HEK293 (cell line): ENCODE results near the gene CECR2.

Experiments used
- CTCF ChIA-PET: fragments of 350-600 bp; formaldehyde crosslinking; extraction: SDS; loops from one replicate; lab custom pipeline; 2021; ENCODE audit warnings: antibody characterized with exemption; lab: Yijun Ruan, JAX
- POLR2A ChIA-PET: fragments of 300-600 bp; formaldehyde crosslinking; extraction: SDS; loops from one replicate; lab custom pipeline; 2020; ENCODE audit warnings: antibody characterized with exemption, inconsistent platforms; lab: Yijun Ruan, JAX
- H3K27ac ChIP-seq: fragments of 200-500 bp; sonication (Bioruptor generic); 2 replicates; pipeline ENCODE4 v1.5.1; 2014; ENCODE audit warnings: low read depth, low read length, control low read depth, inconsistent platforms; ENCODE audit errors: extremely low read depth
- H3K36me3 ChIP-seq, 2 experiments: fragments of 200-500 bp in 1 of 2; sonication (Bioruptor generic) in 1 of 2; 1 replicate in 1 of 2; 2 replicates in 1 of 2; pipeline ENCODE4 v1.5.1; 2014 to 2017; ENCODE audit warnings: inconsistent platforms in 2 of 2, low read length in 2 of 2; ENCODE audit not compliant: control insufficient read depth in 2 of 2, insufficient read depth in 1 of 2
- H3K4me1 ChIP-seq: fragments of 200-500 bp; sonication (Bioruptor generic); 2 replicates; pipeline ENCODE4 v1.5.1; 2014; ENCODE audit warnings: mild to moderate bottlenecking, low read length, inconsistent platforms; ENCODE audit not compliant: control insufficient read depth, insufficient read depth
- H3K4me3 ChIP-seq: 2 replicates; pipeline ENCODE4 v1.5.1; 2011; ENCODE audit warnings: low read depth, mild to moderate bottlenecking, control low read depth, low read length, moderate library complexity
- H3K9me3 ChIP-seq: fragments of 200-500 bp; sonication (Bioruptor generic); 2 replicates; pipeline ENCODE4 v1.5.1; 2014; ENCODE audit warnings: low read depth, low read length, inconsistent platforms; ENCODE audit not compliant: control insufficient read depth, insufficient read depth
- ELK4 ChIP-seq: IDR thresholded peaks from 2 replicates; pipeline ENCODE4 v1.6.1; 2011; ENCODE audit warnings: mild to moderate bottlenecking, low read depth, low read length, borderline replicate concordance
- GLI4 ChIP-seq: fragments of 450-650 bp; formaldehyde crosslinking; IDR thresholded peaks from 2 replicates; pipeline ENCODE4 v1.5.1; 2016; ENCODE audit warnings: missing biosample characterization, missing genetic modification characterization
- KLF10 ChIP-seq: fragments of 450-650 bp; IDR thresholded peaks from 2 replicates; pipeline ENCODE4 v1.5.1; 2018; ENCODE audit warnings: missing biosample characterization, mild to moderate bottlenecking, missing genetic modification characterization
- OSR2 ChIP-seq: fragments of 450-650 bp; formaldehyde crosslinking; IDR thresholded peaks from 2 replicates; pipeline ENCODE4 v1.5.1; 2016; ENCODE audit warnings: missing biosample characterization, missing genetic modification characterization
- PBX3 ChIP-seq: sonication (generic); formaldehyde crosslinking; IDR thresholded peaks from 2 replicates; pipeline ENCODE4 v1.8.1; 2022; ENCODE audit warnings: mild to moderate bottlenecking, moderate library complexity, missing genetic modification reagents
- SCRT1 ChIP-seq: fragments of 450-650 bp; formaldehyde crosslinking; IDR thresholded peaks from 2 replicates; pipeline ENCODE4 v1.5.1; 2016; ENCODE audit warnings: missing biosample characterization, missing genetic modification characterization, borderline replicate concordance
- SCRT2 ChIP-seq: fragments of 450-650 bp; formaldehyde crosslinking; IDR thresholded peaks from 2 replicates; pipeline ENCODE4 v1.5.1; 2016; ENCODE audit warnings: missing biosample characterization, missing genetic modification characterization
- TSHZ1 ChIP-seq: fragments of 450-650 bp; formaldehyde crosslinking; IDR thresholded peaks from 2 replicates; pipeline ENCODE4 v1.5.1; 2016; ENCODE audit warnings: missing biosample characterization, missing genetic modification characterization, borderline replicate concordance
- YY2 ChIP-seq: fragments of 450-650 bp; formaldehyde crosslinking; IDR thresholded peaks from 2 replicates; pipeline ENCODE4 v1.5.1; 2016; ENCODE audit warnings: missing biosample characterization, missing genetic modification characterization
- ZBTB17 ChIP-seq: fragments of 450-650 bp; formaldehyde crosslinking; IDR thresholded peaks from 2 replicates; pipeline ENCODE4 v1.5.1; 2016; ENCODE audit warnings: missing biosample characterization, missing genetic modification characterization
- ZBTB21 ChIP-seq: fragments of 450-650 bp; formaldehyde crosslinking; IDR thresholded peaks from 2 replicates; pipeline ENCODE4 v1.5.1; 2017; ENCODE audit warnings: missing biosample characterization, missing genetic modification characterization
- ZNF112 ChIP-seq: fragments of 450-650 bp; formaldehyde crosslinking; IDR thresholded peaks from 2 replicates; pipeline ENCODE4 v1.5.0; 2017; ENCODE audit warnings: missing biosample characterization, missing genetic modification characterization
- ZNF132 ChIP-seq: fragments of 450-650 bp; formaldehyde crosslinking; IDR thresholded peaks from 2 replicates; pipeline ENCODE4 v1.5.1; 2017; ENCODE audit warnings: missing biosample characterization, missing genetic modification characterization, borderline replicate concordance
- ZNF184 ChIP-seq: fragments of 450-650 bp; IDR thresholded peaks from 2 replicates; pipeline ENCODE4 v1.5.1; 2018; ENCODE audit warnings: missing biosample characterization, mild to moderate bottlenecking, missing genetic modification characterization
- ZNF221 ChIP-seq: fragments of 450-650 bp; formaldehyde crosslinking; IDR thresholded peaks from 2 replicates; pipeline ENCODE4 v1.5.1; 2017; ENCODE audit warnings: missing biosample characterization, missing genetic modification characterization, borderline replicate concordance
- ZNF248 ChIP-seq: fragments of 450-650 bp; formaldehyde crosslinking; IDR thresholded peaks from 2 replicates; pipeline ENCODE4 v1.5.1; 2017; ENCODE audit warnings: missing biosample characterization, missing genetic modification characterization
- ZNF26 ChIP-seq: fragments of 450-650 bp; formaldehyde crosslinking; IDR thresholded peaks from 2 replicates; pipeline ENCODE4 v1.5.1; 2016; ENCODE audit warnings: missing biosample characterization, missing genetic modification characterization
- ZNF292 ChIP-seq: fragments of 450-650 bp; formaldehyde crosslinking; IDR thresholded peaks from 2 replicates; pipeline ENCODE4 v1.5.1; 2016; ENCODE audit warnings: low read depth, missing biosample characterization, missing genetic modification characterization, borderline replicate concordance
- ZNF324 ChIP-seq: fragments of 450-650 bp; formaldehyde crosslinking; IDR thresholded peaks from 2 replicates; pipeline ENCODE4 v1.5.1; 2016; ENCODE audit warnings: missing biosample characterization, missing genetic modification characterization
- ZNF335 ChIP-seq: fragments of 450-650 bp; formaldehyde crosslinking; conservative IDR thresholded peaks from 2 replicates; pipeline ENCODE4 v1.5.1; 2016; ENCODE audit warnings: missing biosample characterization, missing genetic modification characterization
- ZNF341 ChIP-seq: fragments of 450-650 bp; formaldehyde crosslinking; IDR thresholded peaks from 2 replicates; pipeline ENCODE4; 2016; ENCODE audit warnings: low read depth, missing biosample characterization, missing genetic modification characterization
- ZNF366 ChIP-seq: fragments of 450-650 bp; formaldehyde crosslinking; conservative IDR thresholded peaks from 2 replicates; pipeline ENCODE4 v1.5.1; 2016; ENCODE audit warnings: missing biosample characterization, missing genetic modification characterization
- ZNF433 ChIP-seq: fragments of 450-650 bp; formaldehyde crosslinking; IDR thresholded peaks from 2 replicates; pipeline ENCODE4 v1.5.1; 2016; ENCODE audit warnings: missing biosample characterization, missing genetic modification characterization, low read depth
- ZNF449 ChIP-seq: fragments of 450-650 bp; formaldehyde crosslinking; IDR thresholded peaks from 2 replicates; pipeline ENCODE4 v1.5.1; 2017; ENCODE audit warnings: missing biosample characterization, mild to moderate bottlenecking, missing genetic modification characterization, moderate library complexity
- ZNF529 ChIP-seq: fragments of 450-650 bp; formaldehyde crosslinking; IDR thresholded peaks from 2 replicates; pipeline ENCODE4 v1.5.1; 2017; ENCODE audit warnings: missing genetic modification characterization, missing biosample characterization; ENCODE audit not compliant: insufficient replicate concordance
- ZNF629 ChIP-seq: fragments of 450-650 bp; formaldehyde crosslinking; IDR thresholded peaks from 2 replicates; pipeline ENCODE4 v1.5.1; 2017; ENCODE audit warnings: missing biosample characterization, missing genetic modification characterization
- ZNF660 ChIP-seq: fragments of 450-650 bp; IDR thresholded peaks from 2 replicates; pipeline ENCODE4 v1.5.1; 2018; ENCODE audit warnings: missing biosample characterization, mild to moderate bottlenecking, missing genetic modification characterization
- ZNF677 ChIP-seq: fragments of 450-650 bp; IDR thresholded peaks from 2 replicates; pipeline ENCODE4 v1.5.0; 2018; ENCODE audit warnings: missing biosample characterization, mild to moderate bottlenecking, missing genetic modification characterization, moderate library complexity
- ZNF777 ChIP-seq: fragments of 450-650 bp; formaldehyde crosslinking; IDR thresholded peaks from 2 replicates; pipeline ENCODE4 v1.5.1; 2017; ENCODE audit warnings: missing biosample characterization, missing genetic modification characterization, borderline replicate concordance
- ZNF843 ChIP-seq: fragments of 450-650 bp; formaldehyde crosslinking; IDR thresholded peaks from 2 replicates; pipeline ENCODE4 v1.5.1; 2016; ENCODE audit warnings: missing biosample characterization, missing genetic modification characterization
- ZSCAN23 ChIP-seq: fragments of 450-650 bp; formaldehyde crosslinking; IDR thresholded peaks from 2 replicates; pipeline ENCODE4 v1.5.1; 2016; ENCODE audit warnings: missing biosample characterization, missing genetic modification characterization

Gene CECR2

GRCh38 chr22:17476838-17477237 lies 107.6 kb downstream of the CECR2 start:
- Histone ChIP-seq H3K4me1 (peaks cover 17% of the 10 kb centered on the region), H3K27ac (peak overlapping the region; percentile 54), H3K36me3 (no peaks in the 10 kb centered on the region; a peak in 1 of 3 replicates), H3K4me3 (no peak overlapping the region), H3K9me3 (no peaks in the 10 kb centered on the region)
- ChIA-PET CTCF (interaction anchor here (0.6 to 1.4 kb wide), 2 partner anchors 305 to 470 kb away, joined by 3 read pairs; no protein-coding TSS in a partner anchor), POLR2A (no interaction called here)
- TF ChIP-seq OSR2 (tag by site-specific recombination), result no peak
- no peak for TF ChIP-seq ZSCAN23 (tag by site-specific recombination)
- no peak for TF ChIP-seq SCRT1 (tag by site-specific recombination)
- no peak for TF ChIP-seq ZNF112
- no peak for TF ChIP-seq GLI4 (tag by site-specific recombination)
- no peak for TF ChIP-seq PBX3 (CRISPR knock-in tag)
- TF ChIP-seq ZNF292, result no peak
- TF ChIP-seq ZBTB21 (tag by site-specific recombination), result peak; percentile 19; the same call in 1 of the 2 replicates
- TF ChIP-seq TSHZ1 (tag by site-specific recombination), result no peak
- TF ChIP-seq ZNF777, result no peak
- TF ChIP-seq ZNF335, result no peak
- TF ChIP-seq ZNF184 (tag by site-specific recombination), result no peak
- no peak for TF ChIP-seq ZNF529 (tag by site-specific recombination)
- no peak for TF ChIP-seq ZNF324
- TF ChIP-seq ZNF629 (tag by site-specific recombination), result peak; percentile 44
- TF ChIP-seq ZNF341 (tag by site-specific recombination), result no peak
- TF ChIP-seq YY2 (tag by site-specific recombination), result no peak
- no peak for TF ChIP-seq ZNF843 (tag by site-specific recombination)
- TF ChIP-seq ZBTB17 (tag by site-specific recombination), result no peak
- no peak for TF ChIP-seq ZNF449 (tag by site-specific recombination)
- TF ChIP-seq SCRT2 (tag by site-specific recombination), result no peak
- no peak for TF ChIP-seq ZNF366 (tag by site-specific recombination)
- TF ChIP-seq ZNF26, result no peak
- TF ChIP-seq ZNF248 (tag by site-specific recombination), result no peak
- TF ChIP-seq ZNF132, result no peak
- TF ChIP-seq ZNF433, result no peak
- 0 out of 2 replicates have a peak, but pooled peaks have one; percentile 13 for TF ChIP-seq ZNF660
- no peak for TF ChIP-seq ZNF677 (tag by site-specific recombination)
- TF ChIP-seq ZNF221, result no peak
- no peak for TF ChIP-seq ELK4
- TF ChIP-seq KLF10 (tag by site-specific recombination), result peak; percentile 41; the same call in 1 of the 2 replicates
